Stimulated activated CD8-positive, alpha-beta memory T cell treated with anti-CD3 and anti-CD28 coated beads, Interleukin-4, amount 100 ng/mL, for 48 hours (primary cell): ENCODE measurements around the gene MYRIP.
"Not testable (repeated sequence)": the region's sequence is repeated elsewhere in the genome, so short reads cannot be mapped to it uniquely, and the experiment has no call there.

Source experiments
- DNase-seq: peaks from one replicate; pipeline ENCODE4 v3.0.0-alpha.2; 2020

MYRIP gene

GRCh38 chr3:39809181-39809994, at the start of gene MYRIP:
TSS of gene MYRIP (plus strand) at chr3:39809609. CDS start at chr3:39900817, 91,208 bp downstream.
- DNase-seq, result peak; percentile 23

DNA sequence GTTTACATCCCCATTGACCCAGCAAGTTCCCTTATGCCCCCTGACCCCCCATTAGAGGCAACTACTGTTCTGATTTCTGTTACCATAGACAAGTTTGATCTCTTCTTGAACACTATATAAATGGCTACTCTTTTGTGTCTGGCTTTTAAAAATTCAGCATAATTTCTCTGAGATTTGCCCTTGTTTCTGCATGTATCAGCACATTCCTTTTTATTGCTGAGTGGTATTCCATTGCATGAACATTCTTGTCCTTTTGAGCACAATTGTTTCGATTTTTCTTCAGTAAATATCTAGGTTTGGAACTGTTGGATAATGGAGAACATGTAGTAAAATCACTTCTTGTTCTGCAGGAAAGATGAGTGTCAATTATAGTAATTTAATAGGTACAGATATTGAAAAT, 49.1 kb upstream of the MYRIP start:
- no peak for DNase-seq

- DNase-seq, result no peak
These were observed 46.8 kb upstream of the MYRIP start for GRCh38 chr3:39762537-39763070.

GRCh38 chr3:39763390-39763789, 46.0 kb upstream of the MYRIP start:
- no peak for DNase-seq

DNA sequence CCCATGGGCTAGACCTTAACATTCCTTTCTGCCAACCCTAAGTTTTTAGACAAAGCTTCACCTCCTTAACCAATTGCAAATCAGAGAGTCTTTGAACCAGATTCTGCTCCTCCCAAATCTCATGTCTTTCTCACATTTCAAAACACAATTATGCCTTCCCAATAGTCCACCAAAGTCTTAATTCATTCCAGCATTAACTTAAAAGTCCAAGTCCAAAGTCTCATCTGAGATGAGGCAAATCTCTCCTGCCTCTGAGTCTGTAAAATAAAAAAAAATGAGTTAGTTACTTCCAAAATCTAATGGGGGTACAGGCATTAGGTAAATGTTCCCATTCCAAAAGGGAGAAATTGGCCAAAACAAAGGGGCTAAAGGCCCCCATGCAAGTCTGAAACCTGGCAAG, 43.8 kb upstream of the MYRIP start:
- no peak for DNase-seq

GRCh38 chr3:39766433-39766832, 43.0 kb upstream of the MYRIP start:
- no peak for DNase-seq

GRCh38 chr3:39766909-39767308, 42.5 kb upstream of the MYRIP start:
- not testable (repeated sequence) for DNase-seq

GRCh38 chr3:39778168-39778567, 31.2 kb upstream of the MYRIP start:
- DNase-seq, result not testable (repeated sequence)

DNA sequence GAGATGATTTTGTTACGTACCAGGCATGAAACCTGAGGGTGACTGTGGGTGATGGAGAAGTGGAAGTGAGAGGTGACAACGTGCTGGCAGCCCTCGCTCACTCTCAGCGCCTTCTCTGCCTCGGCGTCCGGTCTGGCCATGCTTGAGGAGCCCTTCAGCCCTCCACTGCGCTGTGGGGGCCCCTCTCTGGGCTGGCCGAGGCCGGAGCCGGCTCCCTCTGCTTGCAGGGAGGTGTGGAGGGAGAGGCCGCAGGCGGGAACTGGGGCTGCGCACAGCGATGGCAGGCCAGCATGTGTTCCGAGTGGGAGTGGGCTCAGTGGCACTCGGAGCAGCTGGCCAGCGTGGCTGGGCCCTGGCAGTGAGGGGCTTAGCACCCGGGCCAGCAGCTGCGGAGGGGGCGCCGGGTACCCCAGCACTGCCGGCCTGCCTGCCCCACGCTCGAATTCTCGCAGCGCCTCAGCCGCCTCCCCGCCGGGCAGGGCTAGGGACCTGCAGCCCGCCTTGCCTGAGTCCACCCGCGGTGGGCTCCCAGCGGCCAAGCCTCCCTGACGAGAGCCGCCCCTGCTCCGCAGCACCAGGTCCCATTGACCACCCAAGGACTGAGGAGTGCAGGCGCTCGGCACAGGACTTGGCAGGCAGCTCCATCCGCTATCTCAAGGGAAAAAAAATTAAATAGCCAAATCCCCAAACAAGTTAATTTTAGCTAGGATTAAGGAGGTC, 29.7 kb upstream of the MYRIP start:
- no peak for DNase-seq

- no peak for DNase-seq
These were observed 29.1 kb upstream of the MYRIP start for GRCh38 chr3:39780352-39780751.

DNA sequence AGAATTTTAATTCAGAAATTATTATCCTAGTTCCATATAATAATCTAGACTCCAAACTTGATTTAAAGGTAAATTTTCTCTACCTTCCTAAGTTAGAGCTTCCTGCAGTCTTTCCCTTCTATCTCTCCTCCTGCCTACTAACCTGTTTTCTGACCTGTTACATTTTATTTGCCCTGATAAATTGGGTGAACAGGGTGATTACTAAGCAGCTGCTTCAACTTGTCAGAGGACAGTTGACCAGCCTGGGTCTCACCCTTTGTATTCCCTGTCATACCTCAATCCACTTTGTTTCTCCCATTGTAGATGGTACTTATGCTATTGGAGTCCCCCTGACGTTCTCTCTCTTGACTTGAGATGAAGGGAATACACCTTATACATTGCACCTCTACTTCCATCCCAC, 28.4 kb upstream of the MYRIP start:
- DNase-seq, result no peak

DNA sequence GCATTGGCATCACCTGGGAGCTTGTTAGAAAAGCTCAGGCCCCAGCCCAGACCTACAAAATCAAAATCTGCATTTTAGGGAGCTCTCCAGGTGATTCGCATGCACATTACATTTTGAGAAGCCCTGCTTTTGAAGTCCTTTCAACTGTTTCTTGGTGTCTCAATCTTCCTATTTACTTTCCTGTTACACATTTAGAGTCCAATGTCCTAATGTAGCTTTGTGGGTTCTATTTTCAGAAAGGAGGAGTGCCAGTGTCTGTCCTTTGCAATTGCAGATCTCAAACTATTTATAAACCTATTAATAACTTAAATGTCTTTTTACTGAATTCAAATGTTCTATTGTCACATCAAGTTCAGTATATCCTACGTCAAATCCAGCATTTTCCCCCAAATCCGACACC, 27.8 kb upstream of the MYRIP start:
- DNase-seq, result no peak

DNA sequence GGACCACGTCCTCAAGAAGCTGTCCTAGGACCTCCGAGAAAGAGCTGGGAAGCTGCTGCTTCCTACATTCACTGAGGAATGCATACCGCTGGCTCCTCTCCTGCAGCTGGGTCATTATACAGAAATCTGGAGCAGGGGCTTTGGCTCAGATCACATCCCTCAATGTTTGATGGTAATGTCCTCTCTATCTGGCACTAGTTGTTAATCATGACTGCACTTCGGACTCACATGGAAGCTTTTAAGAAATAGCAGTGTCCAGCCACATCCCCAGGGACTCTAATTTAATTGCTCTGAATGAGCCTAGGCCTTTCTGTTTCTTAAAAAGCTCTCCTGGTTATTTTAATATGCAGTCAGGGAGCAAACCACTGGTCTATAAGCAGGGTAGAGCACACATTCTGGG, 25.7 kb upstream of the MYRIP start:
- DNase-seq, result no peak

DNA sequence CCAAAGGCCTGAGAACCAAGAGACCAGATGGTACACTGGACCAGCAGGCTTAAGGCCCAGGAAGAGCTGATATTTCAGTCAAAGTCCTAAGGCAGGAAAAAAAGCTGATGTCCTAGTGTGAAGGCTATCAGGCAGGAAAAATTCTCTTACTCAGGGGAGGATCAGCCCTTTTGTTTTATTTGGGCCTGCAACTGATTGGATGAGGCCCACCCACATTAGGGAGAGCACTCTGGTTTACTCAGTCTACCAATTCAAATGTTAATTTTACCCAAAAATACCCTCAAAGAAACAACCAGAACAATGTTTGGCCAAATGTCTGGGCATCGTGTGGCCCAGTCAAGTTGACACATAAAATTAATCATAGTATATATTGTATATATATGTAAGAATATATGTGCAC, 24.5 kb upstream of the MYRIP start:
- no peak for DNase-seq

DNA sequence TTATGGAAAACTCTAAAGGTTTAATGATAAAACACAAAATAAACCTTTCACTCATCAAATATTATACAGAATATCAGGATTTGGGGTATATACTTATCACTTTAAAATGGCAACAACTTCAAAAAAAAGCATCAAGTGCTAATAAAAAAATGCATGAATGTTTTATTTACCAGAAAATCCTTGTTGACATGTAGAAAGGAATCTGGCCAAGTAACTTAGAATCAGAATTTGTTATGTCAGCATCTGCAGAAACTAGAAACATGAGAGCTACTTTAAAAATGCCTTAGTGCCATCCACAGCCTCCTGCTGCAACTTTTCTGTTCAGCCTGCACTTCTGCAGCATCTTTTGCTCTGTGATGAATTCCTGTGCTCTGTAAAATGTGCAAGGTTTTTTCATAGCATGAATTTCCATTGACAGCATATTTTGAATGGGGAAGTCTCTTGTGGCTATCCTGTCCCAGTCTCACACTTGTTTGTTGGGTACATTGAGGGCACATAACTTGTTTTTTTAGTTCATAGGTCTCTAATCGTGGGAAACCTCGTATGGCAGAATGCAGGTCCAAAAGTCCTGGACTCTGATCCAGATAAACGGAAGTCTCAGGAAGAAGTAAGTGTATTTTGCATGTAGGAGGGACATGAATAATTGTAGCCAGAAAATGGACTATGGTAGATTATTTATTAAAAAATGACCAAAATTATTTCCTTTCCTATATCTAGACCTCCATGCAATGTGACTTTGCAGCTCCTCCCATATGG, 21.1 kb upstream of the MYRIP start:
- no peak for DNase-seq

DNA sequence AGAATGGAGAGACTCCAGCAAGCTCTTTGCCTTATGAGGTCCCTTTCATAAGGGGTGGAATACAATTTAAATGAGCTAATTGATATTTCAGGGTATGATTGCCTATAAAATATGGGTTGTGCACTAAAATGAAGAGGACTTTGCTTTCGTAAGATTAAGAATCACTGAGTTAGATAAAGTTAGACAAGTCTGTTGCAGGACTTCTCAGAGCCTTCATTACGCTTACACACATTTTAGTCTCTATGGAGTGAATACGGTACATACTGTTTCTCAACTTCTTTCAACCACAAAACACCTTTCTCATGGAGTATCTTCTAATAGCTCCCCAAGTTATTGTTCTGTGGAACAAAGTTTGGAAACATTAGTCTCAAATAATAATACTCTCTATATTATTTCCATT, 17.8 kb upstream of the MYRIP start:
- DNase-seq, result no peak

GRCh38 chr3:39794880-39795279, 14.5 kb upstream of the MYRIP start:
- no peak for DNase-seq

- no peak for DNase-seq
These were observed 8.2 kb upstream of the MYRIP start for GRCh38 chr3:39801216-39801615.

GRCh38 chr3:39802486-39802885, 6.9 kb upstream of the MYRIP start:
- not testable (repeated sequence) for DNase-seq

- DNase-seq, result no peak
These were observed 5.5 kb upstream of the MYRIP start for GRCh38 chr3:39803956-39804355.

GRCh38 chr3:39804951-39805350, 4.5 kb upstream of the MYRIP start:
- DNase-seq, result no peak

GRCh38 chr3:39805650-39806049, 3.8 kb upstream of the MYRIP start:
- no peak for DNase-seq

DNA sequence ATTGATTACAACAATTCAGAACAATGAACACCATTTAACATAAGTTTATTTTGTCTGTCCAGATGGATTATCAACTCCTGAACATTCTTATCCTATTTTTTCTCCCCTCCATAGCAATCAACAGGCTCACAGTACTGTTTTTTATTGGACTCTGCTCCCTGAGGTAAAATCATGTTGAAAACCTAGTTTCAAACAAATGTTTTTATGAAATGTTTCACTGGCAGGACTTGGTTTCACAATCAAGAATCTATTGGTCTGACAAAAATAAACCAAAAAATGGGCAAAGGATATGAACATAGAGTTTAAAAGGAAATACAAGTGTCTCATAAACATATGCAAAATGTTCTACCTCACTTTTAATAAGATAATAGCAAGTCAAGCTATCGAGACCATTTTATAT, 2.6 kb upstream of the MYRIP start:
- DNase-seq, result no peak
